Smooth muscle cell (in vitro differentiated cells): ENCODE results near the gene RETREG1. TPM values are rescaled to one million over a fixed set of nuclear protein-coding genes. Genes with fewer than 3 reads are reported as not detected.

Experiments
- DNase-seq: peaks from one replicate; lab custom pipeline; 2025; ENCODE audit not compliant: unreplicated experiment; lab: John Stamatoyannopoulos, UW
- H2AFZ ChIP-seq: fragments of 200-600 bp; sonication (generic); 2 replicates; pipeline ENCODE4 v1.6.0; 2016; ENCODE audit warnings: antibody characterized with exemption, low read depth, mild to moderate bottlenecking
- H3F3A ChIP-seq: fragments of 200-600 bp; sonication (generic); 2 replicates; pipeline ENCODE4 v1.6.0; 2017; ENCODE audit warnings: antibody characterized with exemption, low read depth
- H3K27ac ChIP-seq: fragments of 200-600 bp; sonication (generic); 2 replicates; pipeline ENCODE4 v1.5.1; 2016; ENCODE audit warnings: low read depth, mild to moderate bottlenecking
- H3K27me3 ChIP-seq: fragments of 200-600 bp; sonication (generic); 2 replicates; pipeline ENCODE4 v1.6.1; 2016; ENCODE audit warnings: low read depth, mild to moderate bottlenecking
- H3K36me3 ChIP-seq: fragments of 200-600 bp; sonication (generic); 2 replicates; pipeline ENCODE4 v1.5.1; 2016; ENCODE audit warnings: low read depth
- H3K4me1 ChIP-seq: fragments of 200-600 bp; sonication (generic); 2 replicates; pipeline ENCODE4 v1.5.1; 2016; ENCODE audit warnings: low read depth
- H3K4me2 ChIP-seq: fragments of 200-600 bp; sonication (generic); 2 replicates; pipeline ENCODE4 v1.6.0; 2016; ENCODE audit warnings: mild to moderate bottlenecking
- H3K4me3 ChIP-seq: fragments of 200-600 bp; sonication (generic); 2 replicates; pipeline ENCODE4 v1.5.1; 2016; ENCODE audit warnings: mild to moderate bottlenecking
- H3K79me2 ChIP-seq: fragments of 200-600 bp; sonication (generic); 2 replicates; pipeline ENCODE4 v1.6.0; 2016; ENCODE audit warnings: low read depth, mild to moderate bottlenecking
- H3K9ac ChIP-seq: fragments of 200-600 bp; sonication (generic); 2 replicates; pipeline ENCODE4 v1.6.0; 2016; ENCODE audit warnings: low read depth
- H3K9me3 ChIP-seq: fragments of 200-600 bp; sonication (generic); replicated peaks from 2 replicates; pipeline ENCODE4 v1.5.1; 2016; ENCODE audit warnings: low read depth
- H4K20me1 ChIP-seq: fragments of 200-600 bp; sonication (generic); 2 replicates; pipeline ENCODE4 v1.6.0; 2016; ENCODE audit warnings: low read depth
- WGBS: methylation state at CpG from one replicate; pipeline ENCODE4 v1.1.7; 2016; ENCODE audit warnings: low lambda C conversion rate; 5-methylcytosine and 5-hydroxymethylcytosine counted together
- polyA plus RNA-seq: library from polyadenylated mRNA; unstranded; fragments of >200 nt; fragmentation: Nextera tagmentation; extraction: Ambion mirVana; gene quantifications from 2 replicates; pipeline ENCODE4 v1.2.1, GENCODE V29; 2016
- total RNA-seq: library from RNA; depleted of rRNA; stranded (reverse); fragments of >200 nt; gene quantifications from 2 replicates; pipeline ENCODE4 v1.2.3, GENCODE V29; 2014
- TF ChIP-seq, protein P1 (sequence below): fragments of 200-600 bp; sonication (generic); IDR thresholded peaks from 2 replicates; pipeline ENCODE4 v1.5.1; 2017; ENCODE audit warnings: borderline replicate concordance, mild to moderate bottlenecking, antibody characterized with exemption; ENCODE audit not compliant: insufficient read depth, poor library complexity, severe bottlenecking

The RETREG1 gene
- total and polyA plus RNA-seq, 2 experiments from 2014 or later: 0.19 to 4.4 TPM

GRCh38 chr5:16461026-16461425, 155.8 kb downstream of the RETREG1 start:
- Histone ChIP-seq H3K4me3 (no peak overlapping the region), H3K36me3 (no peaks in the 10 kb centered on the region)

DNA sequence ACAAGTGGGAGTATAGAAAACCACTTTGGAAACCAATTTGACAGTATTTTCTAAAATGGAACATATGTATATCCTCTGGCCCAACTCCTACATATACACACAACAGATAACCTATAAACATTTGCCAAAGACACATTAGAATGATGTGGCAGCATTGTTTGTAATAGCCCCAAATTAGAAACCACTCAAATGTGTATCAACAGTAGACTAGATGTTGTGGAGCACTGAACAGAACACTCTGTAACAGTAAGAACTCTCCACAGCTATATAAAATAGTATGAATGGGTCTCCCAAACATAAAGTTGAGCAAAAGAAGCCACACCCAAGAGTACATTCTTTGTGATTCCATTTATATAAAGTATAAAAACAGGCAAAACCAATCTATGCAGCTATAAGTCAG, 157.3 kb downstream of the RETREG1 start:
- Histone ChIP-seq H3K4me1 (peaks cover 8% of the 10 kb centered on the region), H2AFZ (no peak overlapping the region), H4K20me1 (peaks cover 98% of the 10 kb centered on the region), H3K9me3 (no peaks in the 10 kb centered on the region), H3F3A (peaks cover 9% of the 10 kb centered on the region), H3K4me2 (no peak overlapping the region), H3K9ac (no peak overlapping the region), H3K36me3 (peaks cover 6% of the 10 kb centered on the region), H3K79me2 (peaks cover 55% of the 10 kb centered on the region), H3K27ac (no peak overlapping the region), H3K4me3 (no peak overlapping the region), H3K27me3 (no peaks in the 10 kb centered on the region)
- no peak for DNase-seq
- TF ChIP-seq, protein P1, sequence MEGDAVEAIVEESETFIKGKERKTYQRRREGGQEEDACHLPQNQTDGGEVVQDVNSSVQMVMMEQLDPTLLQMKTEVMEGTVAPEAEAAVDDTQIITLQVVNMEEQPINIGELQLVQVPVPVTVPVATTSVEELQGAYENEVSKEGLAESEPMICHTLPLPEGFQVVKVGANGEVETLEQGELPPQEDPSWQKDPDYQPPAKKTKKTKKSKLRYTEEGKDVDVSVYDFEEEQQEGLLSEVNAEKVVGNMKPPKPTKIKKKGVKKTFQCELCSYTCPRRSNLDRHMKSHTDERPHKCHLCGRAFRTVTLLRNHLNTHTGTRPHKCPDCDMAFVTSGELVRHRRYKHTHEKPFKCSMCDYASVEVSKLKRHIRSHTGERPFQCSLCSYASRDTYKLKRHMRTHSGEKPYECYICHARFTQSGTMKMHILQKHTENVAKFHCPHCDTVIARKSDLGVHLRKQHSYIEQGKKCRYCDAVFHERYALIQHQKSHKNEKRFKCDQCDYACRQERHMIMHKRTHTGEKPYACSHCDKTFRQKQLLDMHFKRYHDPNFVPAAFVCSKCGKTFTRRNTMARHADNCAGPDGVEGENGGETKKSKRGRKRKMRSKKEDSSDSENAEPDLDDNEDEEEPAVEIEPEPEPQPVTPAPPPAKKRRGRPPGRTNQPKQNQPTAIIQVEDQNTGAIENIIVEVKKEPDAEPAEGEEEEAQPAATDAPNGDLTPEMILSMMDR: no peak

More at GRCh38 chr5:16461026-16461425, 155.8 kb downstream of the RETREG1 start:
- peak overlapping the region; percentile 74 for H3K4me2 ChIP-seq
- peaks cover 85% of the 10 kb centered on the region for H4K20me1 ChIP-seq
- H3K9me3 ChIP-seq: no peaks in the 10 kb centered on the region
- H3K79me2 ChIP-seq: peaks cover 51% of the 10 kb centered on the region
- no peak for DNase-seq
- H3K4me1 ChIP-seq: peaks cover 11% of the 10 kb centered on the region
- WGBS: 83% methylated on average over 1 of the region's 1 CpG
- TF ChIP-seq, protein P1: no peak
- peaks cover 9% of the 10 kb centered on the region for H3F3A ChIP-seq
- peak overlapping the region; percentile 2 for H3K9ac ChIP-seq
- peak overlapping the region; percentile 59 for H3K27ac ChIP-seq
- no peak overlapping the region for H2AFZ ChIP-seq
- no peaks in the 10 kb centered on the region for H3K27me3 ChIP-seq

DNA sequence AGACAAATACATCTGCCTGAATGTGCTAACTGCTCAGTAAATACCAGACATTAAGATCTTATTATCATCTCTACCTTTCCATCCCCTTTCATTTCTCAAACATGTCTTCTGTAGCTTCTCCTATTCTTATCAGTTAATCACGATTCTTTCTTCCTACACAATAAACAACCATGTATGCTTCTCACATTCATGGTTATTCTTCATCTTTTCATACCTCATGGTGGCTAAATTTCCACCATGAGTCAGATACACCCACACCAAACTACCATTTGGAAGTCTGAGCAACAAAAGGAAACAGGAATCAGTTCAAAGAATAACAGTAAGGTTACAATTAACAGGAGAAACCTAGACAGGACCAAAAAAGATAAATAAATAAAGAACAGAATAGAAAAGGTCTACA, 158.9 kb downstream of the RETREG1 start:
- Histone ChIP-seq H2AFZ (no peak overlapping the region), H3K9me3 (no peaks in the 10 kb centered on the region), H3K36me3 (peaks cover 8% of the 10 kb centered on the region), H3K4me1 (no peaks in the 10 kb centered on the region), H3K27ac (peak overlapping the region; percentile 37), H3K9ac (no peak overlapping the region), H3K79me2 (peaks cover 40% of the 10 kb centered on the region), H3K4me2 (no peak overlapping the region), H3K27me3 (no peaks in the 10 kb centered on the region), H3K4me3 (no peak overlapping the region), H4K20me1 (peaks cover 96% of the 10 kb centered on the region), H3F3A (peaks cover 6% of the 10 kb centered on the region)
- TF ChIP-seq, protein P1: no peak
- no peak for DNase-seq
- WGBS: 50% methylated on average over 1 of the region's 1 CpG

DNA sequence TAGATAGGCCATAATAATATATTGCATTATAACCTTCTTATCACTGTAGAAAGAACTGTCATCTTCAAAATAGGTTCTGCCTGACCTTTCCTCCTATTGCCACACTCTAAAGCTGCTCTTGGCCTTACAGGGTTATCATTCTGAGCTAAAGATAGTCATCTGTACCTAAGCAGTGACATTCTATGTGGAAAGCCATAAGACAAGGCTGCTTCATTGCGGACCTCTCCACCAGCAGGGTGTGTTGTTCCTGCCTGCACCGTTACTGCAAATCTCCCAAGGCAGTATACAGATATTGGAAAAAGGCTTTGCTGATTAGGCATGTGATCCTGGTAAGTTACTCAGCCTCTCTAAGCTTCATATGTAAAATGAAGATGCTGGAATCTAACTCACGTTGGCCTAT, 159.3 kb downstream of the RETREG1 start:
- 70% methylated on average over 3 of the region's 3 CpGs for WGBS
- Histone ChIP-seq H2AFZ (no peak overlapping the region), H3K27me3 (no peaks in the 10 kb centered on the region), H3K36me3 (peaks cover 11% of the 10 kb centered on the region), H3K79me2 (peaks cover 38% of the 10 kb centered on the region), H3F3A (peaks cover 3% of the 10 kb centered on the region), H3K9ac (no peak overlapping the region), H3K4me3 (no peak overlapping the region), H3K27ac (peak overlapping the region; percentile 37), H3K4me2 (no peak overlapping the region), H3K9me3 (no peaks in the 10 kb centered on the region), H3K4me1 (no peaks in the 10 kb centered on the region), H4K20me1 (peaks cover 95% of the 10 kb centered on the region)
- TF ChIP-seq, protein P1: no peak
- no peak for DNase-seq
